ENCODE data around the gene CRHR2. TPM values are rescaled to one million over a fixed set of nuclear protein-coding genes. Genes with fewer than 3 reads are reported as not detected.

Gene CRHR2
- total RNA-seq, 2 experiments from 2014 or later, result not detected

GRCh38 chr7:30687604-30688003, 5.3 kb upstream of the CRHR2 start:
- peaks cover 11 to 20% of the 10 kb centered on the region in 2 experiments for H3K27me3 ChIP-seq (ENCODE audit: control insufficient read depth in 1 of 2, insufficient read depth in 2 of 2, low read length in 2 of 2)
- H3K36me3 Mint-ChIP-seq (ENCODE audit: low read depth), result no peaks in the 10 kb centered on the region
- no peak overlapping the region for H3K27ac Mint-ChIP-seq
- intact Hi-C loops (cut with DNase I, micrococcal nuclease), result no loop called here
- H3K4me3 Mint-ChIP-seq, result no peak overlapping the region
- POLR2A ChIA-PET, result no interaction called here
- peaks cover 35% of the 10 kb centered on the region for H3K27me3 Mint-ChIP-seq
- CTCF ChIA-PET, result no interaction called here
- H3K9me3 Mint-ChIP-seq, result no peaks in the 10 kb centered on the region
- H3K9me3 ChIP-seq (ENCODE audit: control insufficient read depth in 1 of 2, insufficient read depth in 1 of 2, low read length in 2 of 2), result no peaks in the 10 kb centered on the region
- H3K27ac ChIP-seq (ENCODE audit: low read depth in 1 of 2, low read length in 2 of 2), result no peak overlapping the region
- TF ChIP-seq CTCF (IDR thresholded peaks at IDR 0.05), result no peak
- peaks cover 10% of the 10 kb centered on the region for H3K4me1 Mint-ChIP-seq (ENCODE audit: low read depth)
- ATAC-seq (ENCODE audit: poor library complexity), result no peak
- no peak overlapping the region for H3K4me3 ChIP-seq (ENCODE audit: low read length)
- no peak for DNase-seq
- H3K36me3 ChIP-seq (ENCODE audit: insufficient read depth, low read length), result no peaks in the 10 kb centered on the region
- peaks cover 6% of the 10 kb centered on the region for H3K4me1 ChIP-seq (ENCODE audit: insufficient read depth, low read length)

- Mint-ChIP-seq H3K4me3 (no peak overlapping the region), H3K27ac (no peak overlapping the region), H3K27me3 (peaks cover 59% of the 10 kb centered on the region), H3K36me3 (ENCODE audit: low read depth) (no peaks in the 10 kb centered on the region), H3K4me1 (ENCODE audit: low read depth) (peaks cover 25% of the 10 kb centered on the region), H3K9me3 (no peaks in the 10 kb centered on the region)
- ChIA-PET POLR2A (no interaction called here), CTCF (interaction anchor here (2.4 kb wide), 1 partner anchor 56 kb away, joined by 11 read pairs; no protein-coding TSS in a partner anchor)
- intact Hi-C loops (cut with DNase I, micrococcal nuclease), result no loop called here
- H3K36me3 ChIP-seq (ENCODE audit: insufficient read depth, low read length), result no peaks in the 10 kb centered on the region
- peaks cover 32 to 52% of the 10 kb centered on the region in 2 experiments for H3K27me3 ChIP-seq (ENCODE audit: control insufficient read depth in 1 of 2, insufficient read depth in 2 of 2, low read length in 2 of 2)
- H3K27ac ChIP-seq (ENCODE audit: low read depth in 1 of 2, low read length in 2 of 2), result no peak overlapping the region
- no peak overlapping the region for H3K4me3 ChIP-seq (ENCODE audit: low read length)
- H3K9me3 ChIP-seq (ENCODE audit: control insufficient read depth in 1 of 2, insufficient read depth in 1 of 2, low read length in 2 of 2), result peaks cover 0 to 10% of the 10 kb centered on the region in 2 experiments
- no peak for TF ChIP-seq CTCF (IDR thresholded peaks at IDR 0.05)
- ATAC-seq (ENCODE audit: poor library complexity) (no peak), DNase-seq (no peak)
- peaks cover 22% of the 10 kb centered on the region for H3K4me1 ChIP-seq (ENCODE audit: insufficient read depth, low read length)
Measured at GRCh38 chr7:30684351-30684750, 2.1 kb upstream of the CRHR2 start.

GRCh38 chr7:30683816-30684215, 1.6 kb upstream of the CRHR2 start:
- peaks cover 64% of the 10 kb centered on the region for H3K27me3 Mint-ChIP-seq
- peaks cover 0 to 10% of the 10 kb centered on the region in 2 experiments for H3K9me3 ChIP-seq (ENCODE audit: control insufficient read depth in 1 of 2, insufficient read depth in 1 of 2, low read length in 2 of 2)
- peak overlapping the region; percentile 62 for H3K4me3 Mint-ChIP-seq
- H3K27ac Mint-ChIP-seq, result no peak overlapping the region
- TF ChIP-seq CTCF (IDR thresholded peaks at IDR 0.05), result no peak
- no peak for DNase-seq
- ATAC-seq (ENCODE audit: poor library complexity), result no peak
- no peaks in the 10 kb centered on the region for H3K36me3 ChIP-seq (ENCODE audit: insufficient read depth, low read length)
- no peaks in the 10 kb centered on the region for H3K36me3 Mint-ChIP-seq (ENCODE audit: low read depth)
- no peaks in the 10 kb centered on the region for H3K9me3 Mint-ChIP-seq
- H3K4me3 ChIP-seq (ENCODE audit: low read length), result no peak overlapping the region
- H3K27me3 ChIP-seq (ENCODE audit: control insufficient read depth in 1 of 2, insufficient read depth in 2 of 2, low read length in 2 of 2), result peaks cover 36 to 55% of the 10 kb centered on the region in 2 experiments
- intact Hi-C loops (cut with DNase I, micrococcal nuclease), result no loop called here
- peaks cover 22% of the 10 kb centered on the region for H3K4me1 ChIP-seq (ENCODE audit: insufficient read depth, low read length)
- H3K4me1 Mint-ChIP-seq (ENCODE audit: low read depth), result peaks cover 25% of the 10 kb centered on the region
- ChIA-PET CTCF (interaction anchor here (2.4 kb wide), 1 partner anchor 56 kb away, joined by 11 read pairs; no protein-coding TSS in a partner anchor), POLR2A (no interaction called here)
- H3K27ac ChIP-seq (ENCODE audit: low read depth in 1 of 2, low read length in 2 of 2), result no peak overlapping the region

Measured in CD4-positive, alpha-beta T cell (primary cell).